Stimulated activated CD8-positive, alpha-beta memory T cell treated with anti-CD3 and anti-CD28 coated beads, Interleukin-2, amount 100 ng/mL, for 48 hours (primary cell): ENCODE results near the gene TGM2.

Source experiments
- DNase-seq, 2 donors: peaks; one replicate each; pipeline ENCODE4 v3.0.0-alpha.2; 2020; ENCODE audit warnings: low read depth in 2 of 2

The TGM2 gene

DNA sequence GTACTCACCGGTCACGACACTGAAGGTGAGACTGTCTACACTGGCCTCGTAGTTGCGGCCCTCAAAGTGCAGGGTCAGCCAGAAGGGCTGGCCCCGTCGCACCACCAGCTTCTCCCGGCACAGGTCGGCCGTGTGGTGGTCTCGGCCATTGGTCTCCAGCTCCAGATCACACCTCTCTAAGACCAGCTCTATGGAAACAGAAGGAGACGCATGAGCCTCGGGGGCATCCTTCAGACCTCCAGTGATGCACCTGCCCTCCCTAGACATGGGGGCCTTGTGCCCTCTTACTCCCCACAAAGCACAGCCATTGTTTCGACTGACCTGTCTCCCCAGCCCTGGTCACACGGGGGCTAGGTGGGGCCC lies 3.7 kb downstream of the TGM2 start:
- no peak for DNase-seq

- DNase-seq = no peak
Measured at GRCh38 chr20:38159957-38160756, 4.9 kb downstream of the TGM2 start.

GRCh38 chr20:38159566-38159956 lies 5.5 kb downstream of the TGM2 start:
- no peak for DNase-seq

GRCh38 chr20:38158701-38159351 lies 6.2 kb downstream of the TGM2 start:
- DNase-seq = no peak

DNA sequence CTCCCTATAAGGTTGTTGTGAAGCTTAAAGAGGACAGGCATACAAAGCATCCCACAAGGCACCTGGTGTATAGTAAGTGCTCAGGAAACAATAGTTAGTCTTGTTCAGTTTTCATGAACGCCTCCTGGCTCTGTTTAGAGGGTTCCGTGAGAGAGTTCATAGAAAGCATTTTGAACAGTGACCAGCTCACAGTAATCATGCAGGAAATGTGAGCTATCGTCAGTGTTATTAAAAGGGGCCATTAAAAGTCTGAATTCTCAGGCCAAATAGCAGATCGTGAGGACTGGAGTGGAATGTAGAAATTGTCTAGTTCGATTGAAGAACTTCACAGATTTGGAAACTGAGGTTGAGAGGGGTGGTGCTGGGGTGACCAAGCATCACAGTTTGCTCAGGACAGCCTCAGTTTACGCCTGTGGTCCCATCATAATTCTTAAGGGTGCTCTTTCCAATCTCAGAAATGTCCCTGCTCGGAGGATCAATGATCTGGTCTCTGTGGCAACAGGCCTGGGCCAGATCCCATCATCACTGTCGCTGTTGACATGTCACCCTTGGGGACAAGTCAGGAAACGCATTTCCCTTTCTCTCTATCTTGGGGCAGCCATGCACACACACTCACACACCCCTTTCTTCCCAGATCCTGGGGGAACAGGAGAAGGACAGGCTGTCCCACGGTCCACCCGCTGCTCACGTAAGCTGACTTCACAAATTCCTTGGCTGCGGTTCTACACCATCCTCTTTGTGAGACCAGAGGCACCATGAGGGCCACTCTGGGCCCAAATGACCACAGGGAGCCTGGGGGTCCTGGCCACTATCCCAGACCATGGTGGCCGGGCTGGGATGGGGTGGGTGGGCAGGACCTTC lies 7.2 kb downstream of the TGM2 start:
- DNase-seq = no peak

GRCh38 chr20:38156888-38157634 lies 8.0 kb downstream of the TGM2 start:
- no peak for DNase-seq

DNA sequence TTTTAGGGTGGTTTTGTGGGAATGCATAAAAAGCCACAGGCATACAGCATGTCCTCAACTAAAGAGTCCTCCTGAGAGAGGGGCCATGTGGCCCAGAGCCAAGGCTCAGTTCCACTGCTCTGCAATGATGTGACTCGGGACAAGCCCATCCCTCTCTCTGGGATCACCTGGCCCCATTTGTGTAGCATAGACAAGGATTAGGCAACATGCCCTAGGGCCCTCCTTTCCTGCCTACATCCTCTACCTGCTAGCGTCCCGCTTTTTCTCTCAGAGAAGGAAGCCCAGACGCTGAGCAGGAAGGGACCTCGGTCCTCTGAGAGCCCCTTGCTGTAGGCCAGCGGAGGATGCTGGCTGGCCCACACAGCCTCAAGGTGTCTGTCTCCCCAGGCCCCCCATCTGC lies 8.8 kb downstream of the TGM2 start:
- no peak for DNase-seq

DNA sequence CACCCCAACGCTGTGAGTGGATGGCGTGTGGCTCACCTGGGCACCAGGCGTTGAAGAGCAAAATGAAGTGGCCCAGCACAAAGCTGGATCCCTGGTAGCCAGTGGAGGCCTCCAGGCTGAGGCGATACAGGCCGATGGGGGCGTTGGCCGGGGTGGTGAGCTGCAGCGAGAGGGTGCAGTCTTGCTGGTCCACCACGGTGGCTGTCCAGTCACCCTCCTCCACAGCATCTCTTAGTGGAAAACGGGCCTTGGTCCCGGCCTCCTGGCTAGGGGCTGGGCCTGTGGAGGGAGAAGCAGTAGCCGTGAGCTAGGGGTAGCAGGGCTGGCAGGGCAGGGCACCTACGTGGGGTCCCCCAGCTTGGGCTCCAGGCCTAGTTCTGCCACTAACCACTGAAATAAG lies 9.3 kb downstream of the TGM2 start:
- no peak for DNase-seq

DNA sequence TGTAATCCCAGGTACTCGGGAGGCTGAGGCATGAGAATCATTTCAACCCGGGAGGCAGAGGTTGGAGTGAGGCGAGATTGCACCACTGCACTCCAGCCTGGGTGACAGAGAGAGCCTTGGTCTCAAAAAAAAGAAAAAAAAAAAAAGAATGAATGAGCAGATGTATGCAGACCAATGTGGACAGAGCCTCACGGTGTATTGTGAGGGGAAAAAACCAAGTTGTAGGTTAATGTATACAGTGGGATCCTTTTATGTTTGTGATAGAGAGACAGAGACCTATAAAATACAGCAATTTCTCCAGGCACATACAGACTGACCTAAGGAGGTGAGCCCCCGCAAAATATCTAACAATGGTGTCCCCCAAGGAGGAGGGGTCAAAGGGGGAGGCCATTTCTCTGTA lies 11.7 kb downstream of the TGM2 start:
- DNase-seq = no peak

DNA sequence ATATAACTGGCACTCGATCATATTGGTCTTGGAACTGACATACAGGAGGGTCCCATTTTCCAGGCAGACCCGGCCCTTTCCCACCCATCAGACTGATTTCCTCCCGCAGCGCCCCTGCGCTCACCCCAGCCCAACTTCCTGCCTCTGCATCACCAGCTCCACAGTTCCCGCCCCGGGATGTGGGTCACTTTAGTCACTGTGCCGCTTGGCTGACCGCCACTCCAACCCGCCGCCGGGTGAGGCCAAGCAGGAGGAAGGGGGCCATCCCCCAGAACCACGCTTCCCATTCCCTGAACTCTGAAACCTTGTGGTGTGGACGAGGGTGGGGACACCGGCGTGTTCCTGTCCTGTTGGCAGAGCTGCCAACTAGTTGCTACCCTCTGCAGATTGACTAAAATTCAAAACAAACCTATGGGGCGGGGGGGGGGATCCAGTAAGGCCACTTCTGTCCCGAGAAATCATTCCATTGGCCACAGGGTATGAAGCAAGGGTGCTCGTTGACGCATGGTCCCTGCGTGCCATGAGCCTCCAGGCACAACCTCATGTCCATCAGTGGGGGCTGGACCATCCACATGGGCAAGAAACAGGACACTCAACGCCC lies 12.3 kb downstream of the TGM2 start:
- peak; percentile 13 to 22 for DNase-seq

DNA sequence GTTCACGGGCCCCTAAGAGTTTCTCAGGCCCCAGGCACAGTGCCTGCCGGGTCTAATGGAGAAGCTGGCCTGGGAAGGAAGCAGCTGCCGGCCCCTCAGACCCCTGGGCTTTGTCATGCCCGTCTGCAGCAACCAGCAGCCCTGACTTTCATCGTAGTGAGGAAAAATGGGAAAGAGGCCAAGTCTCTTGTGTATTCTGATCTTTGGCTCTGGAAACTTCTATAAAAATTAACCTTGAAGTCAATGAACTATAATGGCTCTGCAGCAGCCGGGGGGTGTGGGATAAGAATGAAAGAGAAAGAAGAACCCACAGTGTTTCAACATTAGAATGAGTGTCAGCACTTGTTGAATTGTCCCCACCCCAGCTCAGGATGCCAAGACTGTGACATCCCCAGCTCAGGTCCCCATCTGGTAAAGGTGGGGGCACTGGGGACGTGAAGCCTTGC lies 12.9 kb downstream of the TGM2 start:
- DNase-seq = no peak

DNA sequence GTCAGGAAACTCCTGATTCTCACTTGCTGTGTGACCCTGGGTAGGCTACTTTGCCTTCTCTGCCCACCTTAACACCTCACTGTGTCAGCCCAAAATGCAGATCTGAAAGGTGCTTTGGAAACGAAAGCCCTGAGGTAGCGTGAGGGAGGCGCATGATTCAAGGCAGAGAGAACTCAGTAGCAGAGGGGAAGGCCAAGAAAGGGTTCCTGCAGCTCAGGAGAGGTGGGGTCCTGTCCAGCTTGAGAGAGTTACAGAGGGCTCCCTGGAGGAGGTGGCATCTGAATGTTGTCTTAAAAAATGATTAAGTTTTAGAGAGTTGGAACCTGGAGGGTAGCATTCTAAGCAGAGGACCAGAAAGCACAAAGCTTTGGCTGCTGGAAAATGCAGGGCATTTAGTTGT lies 13.6 kb downstream of the TGM2 start:
- no peak for DNase-seq

DNA sequence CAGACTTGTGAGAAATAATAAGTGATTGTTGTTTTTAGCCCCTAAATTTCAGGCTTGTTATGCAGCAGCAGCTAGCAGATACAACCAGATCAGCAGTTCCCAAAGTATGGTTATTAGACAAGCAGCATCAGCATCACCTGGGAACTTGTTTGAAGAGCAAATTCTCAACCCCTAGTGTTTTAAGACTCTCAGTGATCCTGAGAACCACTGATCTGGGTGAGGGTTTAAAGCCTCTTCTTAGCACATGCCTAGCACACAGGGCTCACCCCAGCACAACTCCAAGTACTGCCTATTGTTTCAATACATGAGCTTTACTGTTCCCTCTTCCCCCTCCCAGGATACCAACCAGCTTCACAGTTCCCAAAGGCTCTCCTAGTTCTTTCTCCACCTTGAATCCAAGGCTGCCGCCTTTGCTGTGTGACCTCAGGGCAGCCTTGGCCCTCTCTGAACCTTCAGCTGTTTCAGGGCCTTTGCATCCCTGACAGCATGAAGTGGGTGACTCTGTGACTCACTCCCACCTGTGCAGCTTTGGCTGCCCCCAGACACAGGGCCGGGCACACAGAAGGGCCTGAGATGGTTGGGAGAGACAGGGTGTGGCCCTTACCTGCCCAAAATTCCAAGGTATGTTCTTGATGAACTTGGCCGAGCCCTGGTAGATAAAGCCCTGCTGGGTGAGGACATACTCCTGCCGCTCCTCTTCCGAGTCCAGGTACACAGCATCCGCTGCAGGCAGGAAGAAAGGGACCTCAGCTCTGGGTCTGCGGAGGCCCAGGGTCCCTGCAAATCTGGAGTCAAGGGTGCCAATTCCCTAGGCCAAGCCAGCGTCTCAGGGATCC lies 14.5 kb downstream of the TGM2 start:
- DNase-seq = no peak

- no peak for DNase-seq
Measured at GRCh38 chr20:38148328-38149102, 16.6 kb downstream of the TGM2 start.

- DNase-seq = no peak
Measured at GRCh38 chr20:38147751-38148150, 17.3 kb downstream of the TGM2 start.

DNA sequence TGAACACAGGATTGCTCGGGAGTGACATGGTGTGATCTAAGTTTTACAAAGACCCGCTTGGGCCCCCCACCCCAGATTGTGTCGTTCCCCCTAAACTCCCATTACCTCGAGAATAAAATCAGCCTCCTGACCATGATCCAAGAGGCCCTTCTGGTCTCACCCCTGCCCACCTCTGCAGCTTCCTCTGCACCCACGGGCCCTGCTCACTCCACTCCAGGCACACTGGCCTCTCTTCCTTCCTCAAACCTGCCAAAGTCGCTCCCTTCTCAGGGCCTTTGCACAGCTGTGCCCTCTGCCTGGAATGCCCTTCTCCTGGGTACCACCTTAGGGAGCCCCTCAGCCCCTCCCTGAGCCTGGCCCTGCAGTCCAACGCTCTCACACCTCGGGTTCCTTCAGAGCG lies 17.9 kb downstream of the TGM2 start:
- DNase-seq = no peak

- no peak for DNase-seq
Measured at GRCh38 chr20:38146628-38147027, 18.4 kb downstream of the TGM2 start.

- DNase-seq = no peak
Measured at GRCh38 chr20:38146156-38146555, 18.9 kb downstream of the TGM2 start.

DNA sequence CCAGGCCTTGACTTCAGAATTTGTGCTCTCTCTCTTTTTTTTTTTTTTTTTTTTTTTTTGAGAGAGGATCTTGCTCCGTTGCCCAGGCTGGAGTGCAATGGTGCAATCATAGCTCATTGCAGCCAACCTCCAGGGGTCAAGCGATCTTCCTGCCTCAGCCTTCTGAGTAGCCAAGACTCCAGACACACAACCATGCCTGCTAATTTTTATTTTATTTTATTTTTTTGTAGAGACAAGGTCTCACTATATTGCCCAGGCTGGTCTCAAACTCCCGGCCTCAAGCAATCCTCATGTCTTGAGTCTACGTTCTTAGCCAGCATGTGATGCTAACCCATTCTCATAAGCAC lies 19.4 kb downstream of the TGM2 start:
- no peak for DNase-seq
